K562 (cell line): Measurements from ENCODE around the gene HLA-DPA1. TPM values are rescaled to one million over a fixed set of nuclear protein-coding genes. Genes with fewer than 3 reads are reported as not detected.

Source experiments
- CREM ChIP-seq: IDR thresholded peaks from 2 replicates; pipeline ENCODE4 v1.6.1; 2014; ENCODE audit warnings: antibody characterized with exemption, low read depth
- ETV1 ChIP-seq: fragments of 450-650 bp; conservative IDR thresholded peaks from 2 replicates; pipeline ENCODE4 v1.6.1; 2016; ENCODE audit warnings: missing genetic modification characterization, control low read depth, low read depth, missing compliant biosample characterization
- GTF2B ChIP-seq: IDR thresholded peaks from 2 replicates; pipeline ENCODE4 v1.6.1; 2011; ENCODE audit not compliant: insufficient read length; ENCODE audit errors: extremely low read depth
- JUNB ChIP-seq: fragments of 450-650 bp; formaldehyde crosslinking; conservative IDR thresholded peaks from 2 replicates; pipeline ENCODE4 v1.4.0; 2020; ENCODE audit warnings: mild to moderate bottlenecking
- KDM4B ChIP-seq, 2 experiments: fragments of 450-650 bp in 1 of 2; sonication (generic) in 1 of 2; IDR thresholded peaks; 2 replicates each; pipeline ENCODE4 v1.6.1; 2016 to 2017; ENCODE audit warnings: borderline replicate concordance in 2 of 2, antibody characterized with exemption in 1 of 2, low read depth in 1 of 2, mild to moderate bottlenecking in 1 of 2
- NONO ChIP-seq, 2 experiments: fragments of 200-400 bp in 1 of 2; fragments of 450-650 bp in 1 of 2; formaldehyde crosslinking in 1 of 2; IDR thresholded peaks; 2 replicates each; pipeline ENCODE4 v1.6.1; 2017; ENCODE audit warnings: low read depth in 2 of 2, mild to moderate bottlenecking in 2 of 2, moderate library complexity in 2 of 2, low read length in 1 of 2
- PCBP1 ChIP-seq: fragments of 200-400 bp; formaldehyde crosslinking; IDR thresholded peaks from 2 replicates; pipeline ENCODE4 v1.6.1; 2018; ENCODE audit warnings: mild to moderate bottlenecking, low read depth, low read length; ENCODE audit not compliant: poor library complexity, severe bottlenecking
- PTBP1 ChIP-seq: fragments of 200-400 bp; formaldehyde crosslinking; IDR thresholded peaks from 2 replicates; pipeline ENCODE4 v1.6.1; 2017; ENCODE audit warnings: low read depth, low read length
- REST ChIP-seq, 2 experiments: fragments of 450-650 bp; formaldehyde crosslinking in 1 of 2; IDR thresholded peaks; 2 replicates each; pipeline versions ENCODE4 v1.4.0 to v1.6.1; 2014 to 2020; ENCODE audit warnings: mild to moderate bottlenecking in 2 of 2, borderline replicate concordance in 1 of 2, low read depth in 1 of 2
- RUNX1 ChIP-seq: sonication (generic); IDR thresholded peaks from 2 replicates; pipeline ENCODE4 v1.6.1; 2016; ENCODE audit warnings: antibody characterized with exemption, low read depth
- SMC3 ChIP-seq: conservative IDR thresholded peaks from 2 replicates; pipeline ENCODE4 v1.6.1; 2011; ENCODE audit warnings: low read depth, low read length, improper control_type of control experiment; ENCODE audit not compliant: insufficient read depth
- TCF7L2 ChIP-seq: fragments of 150-350 bp; IDR thresholded peaks from 2 replicates; pipeline ENCODE4 v1.6.1; 2016; ENCODE audit warnings: low read depth, mild to moderate bottlenecking, low read length, moderate library complexity
- XRCC4 ChIP-seq: IDR thresholded peaks from one replicate; pipeline ENCODE4 v1.6.1; 2011; ENCODE audit not compliant: insufficient read depth, insufficient read length; ENCODE audit errors: extremely low read depth
- ZNF217 ChIP-seq: sonication (generic); formaldehyde crosslinking; IDR thresholded peaks from 2 replicates; pipeline ENCODE4 v1.8.0; 2022; ENCODE audit warnings: mild to moderate bottlenecking, missing genetic modification reagents
- ZNF311 ChIP-seq: fragments of 250-450 bp; sonication (Bioruptor Pico); IDR thresholded peaks from 2 replicates; pipeline ENCODE4 v1.4.0; 2020; ENCODE audit warnings: mild to moderate bottlenecking, moderate library complexity
- ZNF644 ChIP-seq: fragments of 200-800 bp; sonication (Bioruptor generic); IDR thresholded peaks from 2 replicates; pipeline ENCODE4 v1.6.1; 2016; ENCODE audit warnings: low read depth, missing genetic modification characterization, missing compliant biosample characterization
- polyA plus RNA-seq, 8 experiments: library from polyadenylated mRNA; depleted of rRNA in 4 of 8; stranded (reverse) in 5 of 8; unstranded in 3 of 8; fragments of >200 nt; fragmentation: Nextera tagmentation in 2 of 8; fragmentation: Illumina TruSeq in 1 of 8; extraction: Ambion mirVana in 2 of 8; extraction: Trizol in 1 of 8; gene quantifications; 2 replicates each; pipeline versions ENCODE4 v1.2.1 to v1.2.3, GENCODE V29; 2011 to 2014; ENCODE audit warnings: inconsistent platforms in 1 of 8, missing spikeins in 1 of 8
- total RNA-seq, 7 experiments: library from RNA; depleted of rRNA in 6 of 7; stranded (reverse); fragments of >200 nt in 6 of 7; fragmentation: Illumina TruSeq in 2 of 7; extraction: Trizol in 2 of 7; gene quantifications; 2 replicates each; pipeline versions ENCODE4 v1.2.1 to v1.2.3, GENCODE V29; 2011 to 2021; ENCODE audit warnings: low replicate concordance in 1 of 7
- TF ChIP-seq, protein P1 (sequence below): sonication (generic); IDR thresholded peaks from 2 replicates; pipeline ENCODE4 v1.6.1; 2016

HLA-DPA1 gene
- total and polyA plus RNA-seq, 9 of the 15 experiments (the other 6 are each of a cell fraction or from before 2014, with no cell fraction given): 0.23 to 0.93 (median 0.55) TPM

DNA sequence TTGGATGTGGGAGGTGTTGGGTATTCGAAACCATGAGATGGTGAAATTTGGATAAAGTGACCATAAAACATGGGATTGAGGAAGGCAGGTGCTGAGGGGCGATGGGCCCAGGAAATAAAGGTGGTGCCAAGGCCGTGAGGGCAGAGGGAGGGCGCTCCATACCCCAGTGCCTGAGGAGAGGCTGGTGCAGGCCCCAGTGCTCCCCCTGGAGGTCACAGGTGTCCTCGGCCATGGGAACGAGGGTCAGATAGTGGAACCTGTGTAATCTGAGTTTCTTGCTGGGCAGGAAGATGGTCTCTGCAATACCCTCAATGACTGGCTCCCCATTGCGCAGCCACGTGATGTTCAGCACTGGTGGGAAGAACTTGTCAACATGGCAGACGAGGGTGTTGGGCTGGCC lies 18.5 kb upstream of the HLA-DPA1 start (continued):
- TF ChIP-seq REST (IDR thresholded peaks at IDR 0.05; ENCODE audit: borderline replicate concordance) (peak; percentile 58; the same call in 1 of the 2 replicates), REST (CRISPR knock-in tag; IDR thresholded peaks at IDR 0.05; ENCODE audit: low read depth) (no peak), ZNF311 (no peak), SMC3 (peak; percentile 78), PTBP1 (no peak), XRCC4 (no peak), CREM (0 out of 2 replicates have a peak, but pooled peaks have one; percentile 26), RUNX1 (no peak), KDM4B (IDR thresholded peaks at IDR 0.05; ENCODE audit: borderline replicate concordance in 2 of 2, low read depth in 1 of 2) (no peak), TCF7L2 (no peak), ZNF644 (tag) (no peak), ETV1 (tag) (no peak), NONO (IDR thresholded peaks at IDR 0.05; ENCODE audit: low read depth in 2 of 2, low read length in 1 of 2) (no peak), GTF2B (no peak), JUNB (CRISPR knock-in tag) (no peak), PCBP1 (no peak), ZNF217 (no peak)
- TF ChIP-seq, protein P1, sequence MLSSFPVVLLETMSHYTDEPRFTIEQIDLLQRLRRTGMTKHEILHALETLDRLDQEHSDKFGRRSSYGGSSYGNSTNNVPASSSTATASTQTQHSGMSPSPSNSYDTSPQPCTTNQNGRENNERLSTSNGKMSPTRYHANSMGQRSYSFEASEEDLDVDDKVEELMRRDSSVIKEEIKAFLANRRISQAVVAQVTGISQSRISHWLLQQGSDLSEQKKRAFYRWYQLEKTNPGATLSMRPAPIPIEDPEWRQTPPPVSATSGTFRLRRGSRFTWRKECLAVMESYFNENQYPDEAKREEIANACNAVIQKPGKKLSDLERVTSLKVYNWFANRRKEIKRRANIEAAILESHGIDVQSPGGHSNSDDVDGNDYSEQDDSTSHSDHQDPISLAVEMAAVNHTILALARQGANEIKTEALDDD: no peak
